Stomach (tissue), 9 donors: ENCODE results near the gene CDKL1. TPM values are rescaled to one million over a fixed set of nuclear protein-coding genes. Genes with fewer than 3 reads are reported as not detected.
A peak's percentile ranks its signal among the peaks of the same experiment; 100 is the strongest.
"Not testable (repeated sequence)": the region's sequence is repeated elsewhere in the genome, so short reads cannot be mapped to it uniquely, and the experiment has no call there.

ENCODE experiments used
- DNase-seq, 2 donors: peaks; one replicate each; pipeline versions ENCODE4 v3.0.0 to v3.0.0-alpha.2; 2013 to 2019
- H3K27ac ChIP-seq, 5 donors: fragments of 200-600 bp in 4 of 5; sonication (generic) in 4 of 5; one replicate each; pipeline ENCODE4 v1.5.1; 2013 to 2019; ENCODE audit warnings: mild to moderate bottlenecking in 1 of 5, moderate library complexity in 1 of 5
- H3K27me3 ChIP-seq, 3 donors: fragments of 200-600 bp; sonication (generic); one replicate each; pipeline ENCODE4 v1.5.1; 2017 to 2019; ENCODE audit warnings: mixed run types in 1 of 3
- H3K36me3 ChIP-seq, 4 donors: fragments of 200-600 bp; sonication (generic); 1 replicate in 3 of 4; 2 replicates in 1 of 4; pipeline ENCODE4 v1.5.1; 2016 to 2019
- H3K4me1 ChIP-seq, 4 donors: fragments of 200-600 bp; sonication (generic); one replicate each; pipeline ENCODE4 v1.5.1; 2016 to 2019
- H3K4me3 ChIP-seq, 4 donors: fragments of 200-600 bp; sonication (generic) in 3 of 4; one replicate each; pipeline ENCODE4 v1.5.1; 2016 to 2019; ENCODE audit warnings: mild to moderate bottlenecking in 1 of 4
- H3K9me3 ChIP-seq, 4 donors: fragments of 200-600 bp; sonication (generic); one replicate each; pipeline ENCODE4 v1.5.1; 2016 to 2019
- EP300 ChIP-seq: sonication (generic); formaldehyde crosslinking; IDR thresholded peaks from one replicate; pipeline ENCODE4 v1.6.1; 2017; ENCODE audit warnings: antibody characterized with exemption
- POLR2A ChIP-seq, 4 donors: fragments of 450-650 bp; IDR thresholded peaks; one replicate each; pipeline ENCODE4 v1.6.1; 2016; ENCODE audit warnings: antibody characterized with exemption in 4 of 4, control low read depth in 2 of 4, mild to moderate bottlenecking in 1 of 4, moderate library complexity in 1 of 4
- POLR2AphosphoS5 ChIP-seq, 3 donors: sonication (generic); formaldehyde crosslinking; IDR thresholded peaks; one replicate each; pipeline ENCODE4 v1.6.1; 2016; ENCODE audit warnings: antibody characterized with exemption in 3 of 3
- WGBS, 5 donors: extraction: QIAGEN DNeasy Blood & Tissue Kit in 3 of 5; methylation state at CpG; one replicate each; pipeline versions ENCODE4 v1.1.5 to v1.1.7; 2013 to 2018; 5-methylcytosine and 5-hydroxymethylcytosine counted together
- intact Hi-C: fragments of 100-400 bp; cut with DNase I; formaldehyde crosslinking; loops from one replicate; pipeline ENCODE4 v1.15.1; 2023; ENCODE audit warnings: low total_unique reads
- polyA plus RNA-seq, 3 donors: library from polyadenylated mRNA; stranded (reverse); fragments of 200-250 nt; gene quantifications; one replicate each; pipeline ENCODE4 v1.2.3, GENCODE V29; 2013
- total RNA-seq, 5 donors: library from RNA; depleted of rRNA; stranded (reverse); fragments of >200 nt; gene quantifications; one replicate each; pipeline versions ENCODE4 v1.1.0 to v1.2.3, GENCODE V29; 2014 to 2016
- TF ChIP-seq, protein P1 (sequence below), 7 experiments: fragments of 450-650 bp in 4 of 7; fragments of 200-600 bp in 3 of 7; sonication (generic) in 3 of 7; IDR thresholded peaks; one replicate each; pipeline ENCODE4 v1.5.1; 2016 to 2019; ENCODE audit warnings: antibody characterized with exemption in 7 of 7, control low read depth in 2 of 7, mild to moderate bottlenecking in 1 of 7
- donor health status: healthy with polysubstance abuse.
- donor health status: Bipolar disorder and iron deficiency.
- donor health status: healthy.

CDKL1 gene
- total and polyA plus RNA-seq, 8 donors: 0.61 to 174 (median 1.4) TPM; not detected in 1

DNA sequence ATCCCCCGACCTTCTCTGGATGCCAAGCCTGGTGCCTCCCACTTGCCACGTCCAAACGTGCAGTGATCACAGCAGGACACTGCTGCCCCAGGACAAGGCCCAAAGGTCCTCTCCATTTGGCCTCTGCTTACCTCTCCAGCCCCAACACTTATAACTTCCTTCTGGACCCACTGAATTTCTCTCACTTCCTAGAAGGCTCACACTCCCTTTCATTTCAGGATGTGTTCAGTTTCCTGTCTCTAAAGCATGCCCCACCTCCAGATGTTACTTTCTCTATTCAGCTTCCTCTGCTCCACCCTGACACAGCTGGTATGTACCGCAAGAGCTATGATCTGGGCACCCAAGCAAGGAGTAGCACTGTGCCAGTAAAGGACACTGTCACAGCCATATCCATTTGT lies 33.0 kb downstream of the CDKL1 start:
- Histone ChIP-seq H3K9me3 (no peaks in the 10 kb centered on the region), H3K4me1 (peaks cover 7 to 45% (median 29%) of the 10 kb centered on the region in 4 donors), H3K27ac (peak overlapping the region; percentile 61 to 84 (median 72)), H3K4me3 (peak overlapping the region; percentile 14 to 31 (median 20)), H3K36me3 (no peaks in the 10 kb centered on the region), H3K27me3 (no peaks in the 10 kb centered on the region)
- DNase-seq: peak in 1 of 2 donors; percentile 70
- WGBS, 5 donors: 43 to 52% (median 47%) methylated on average over 4 of the region's 4 CpGs
- intact Hi-C loops: no loop called here
- TF ChIP-seq POLR2AphosphoS5 (IDR thresholded peaks at IDR 0.05): no peak
- TF ChIP-seq EP300: no peak
- TF ChIP-seq, protein P1, sequence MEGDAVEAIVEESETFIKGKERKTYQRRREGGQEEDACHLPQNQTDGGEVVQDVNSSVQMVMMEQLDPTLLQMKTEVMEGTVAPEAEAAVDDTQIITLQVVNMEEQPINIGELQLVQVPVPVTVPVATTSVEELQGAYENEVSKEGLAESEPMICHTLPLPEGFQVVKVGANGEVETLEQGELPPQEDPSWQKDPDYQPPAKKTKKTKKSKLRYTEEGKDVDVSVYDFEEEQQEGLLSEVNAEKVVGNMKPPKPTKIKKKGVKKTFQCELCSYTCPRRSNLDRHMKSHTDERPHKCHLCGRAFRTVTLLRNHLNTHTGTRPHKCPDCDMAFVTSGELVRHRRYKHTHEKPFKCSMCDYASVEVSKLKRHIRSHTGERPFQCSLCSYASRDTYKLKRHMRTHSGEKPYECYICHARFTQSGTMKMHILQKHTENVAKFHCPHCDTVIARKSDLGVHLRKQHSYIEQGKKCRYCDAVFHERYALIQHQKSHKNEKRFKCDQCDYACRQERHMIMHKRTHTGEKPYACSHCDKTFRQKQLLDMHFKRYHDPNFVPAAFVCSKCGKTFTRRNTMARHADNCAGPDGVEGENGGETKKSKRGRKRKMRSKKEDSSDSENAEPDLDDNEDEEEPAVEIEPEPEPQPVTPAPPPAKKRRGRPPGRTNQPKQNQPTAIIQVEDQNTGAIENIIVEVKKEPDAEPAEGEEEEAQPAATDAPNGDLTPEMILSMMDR (IDR thresholded peaks at IDR 0.05): no peak
- no peak for TF ChIP-seq POLR2A (IDR thresholded peaks at IDR 0.05)

DNA sequence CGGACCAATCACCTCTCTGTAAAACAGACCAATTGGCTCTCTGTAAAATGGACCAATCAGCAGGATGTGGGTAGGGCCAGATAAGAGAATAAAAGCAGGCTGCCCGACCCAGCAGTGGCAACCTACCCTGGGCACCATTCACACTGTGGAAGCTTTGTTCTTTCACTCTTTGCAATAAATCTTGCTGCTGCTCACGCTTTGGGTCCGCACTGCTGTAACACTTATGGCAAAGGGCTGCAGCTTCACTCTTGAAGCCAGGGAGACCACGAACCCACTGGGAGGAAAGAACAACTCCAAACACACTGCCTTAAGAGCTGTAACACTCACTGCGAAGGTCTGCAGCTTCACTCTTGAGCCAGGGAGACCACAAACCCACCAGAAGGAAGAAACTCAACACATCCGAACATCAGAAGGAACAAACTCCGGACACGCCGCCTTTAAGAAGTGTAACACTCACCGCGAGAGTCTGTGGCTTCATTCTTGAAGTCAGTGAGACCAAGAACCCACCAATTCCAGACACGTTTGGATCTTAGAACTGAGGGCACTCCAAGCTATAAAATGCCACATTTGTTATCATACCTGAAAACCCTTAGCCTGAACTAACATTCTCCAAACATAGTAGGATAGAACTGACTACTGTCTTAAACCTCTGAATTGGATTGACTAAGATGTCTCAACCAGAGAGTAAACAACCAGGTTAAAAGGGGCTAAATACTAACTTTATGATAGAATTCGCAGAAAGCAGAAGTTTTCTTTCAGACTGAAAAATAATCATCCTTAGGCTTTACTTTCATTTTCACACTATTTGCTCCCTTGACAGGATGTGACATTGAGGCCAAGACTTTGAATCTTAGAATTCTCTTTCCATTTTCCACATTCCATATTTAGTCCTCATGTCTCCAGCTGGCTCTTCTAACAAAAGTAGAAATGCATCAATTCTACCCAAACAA lies 33.6 kb downstream of the CDKL1 start:
- peaks cover 0 to under 1% (median 0%) of the 10 kb centered on the region in 4 donors for H3K36me3 ChIP-seq
- intact Hi-C loops: no loop called here
- H3K4me3 ChIP-seq: peak overlapping the region; percentile 14 to 31 (median 20)
- DNase-seq: peak in 1 of 2 donors; percentile 38
- H3K27ac ChIP-seq: peak overlapping the region; percentile 61 to 84 (median 72)
- H3K9me3 ChIP-seq: no peaks in the 10 kb centered on the region
- TF ChIP-seq EP300 (no peak), POLR2A (IDR thresholded peaks at IDR 0.05) (no peak), POLR2AphosphoS5 (IDR thresholded peaks at IDR 0.05) (no peak)
- TF ChIP-seq, protein P1 (IDR thresholded peaks at IDR 0.05): no peak
- no peaks in the 10 kb centered on the region for H3K27me3 ChIP-seq
- peaks cover 7 to 45% (median 29%) of the 10 kb centered on the region in 4 donors for H3K4me1 ChIP-seq
- 71 to 81% (median 78%) methylated on average over 13 to 14 of the region's 14 CpGs for WGBS, 5 donors

DNA sequence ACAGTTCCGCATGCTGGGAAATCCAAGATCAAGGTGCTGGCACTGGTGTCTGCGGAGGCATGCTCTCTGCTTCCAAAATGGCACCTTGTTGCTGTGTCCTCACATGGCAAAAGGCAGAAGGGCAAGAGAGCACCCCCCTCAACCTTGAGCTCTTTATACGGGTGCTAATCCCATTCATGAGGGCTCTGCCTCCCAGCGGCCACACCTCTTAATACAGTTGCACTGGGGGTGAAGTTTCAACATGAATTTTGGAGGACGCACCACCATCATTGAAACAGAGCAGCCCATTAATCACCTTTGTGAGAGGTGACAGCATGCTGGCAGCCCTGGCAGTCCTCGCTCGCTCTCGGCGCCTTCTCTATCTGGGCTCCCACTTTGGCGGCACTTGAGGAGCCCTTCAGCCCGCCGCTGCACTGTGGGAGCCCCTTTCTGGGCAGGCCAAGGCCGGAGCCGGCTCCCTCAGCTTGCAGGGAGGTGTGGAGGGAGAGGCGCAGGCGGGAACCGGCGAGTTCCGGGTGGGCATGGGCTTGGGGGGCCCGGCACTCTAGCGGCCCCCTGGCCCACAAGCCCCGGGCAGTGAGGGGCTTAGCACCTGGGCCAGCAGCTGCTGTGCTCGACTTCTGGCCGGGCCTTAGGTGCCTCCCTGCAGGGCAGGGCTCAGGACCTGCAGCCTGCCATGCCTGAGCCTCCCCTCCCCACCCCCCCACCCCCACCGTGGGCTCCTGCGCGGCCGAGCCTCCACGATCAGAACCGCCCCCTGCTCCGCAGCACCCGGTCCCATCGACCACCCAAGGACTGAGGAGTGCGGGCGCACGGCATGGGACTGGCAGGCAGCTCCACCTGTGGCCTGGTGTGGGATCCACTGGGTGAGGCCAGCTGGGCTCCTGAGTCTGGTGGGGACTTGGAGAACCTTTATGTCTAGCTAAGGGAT lies 34.9 kb downstream of the CDKL1 start:
- Histone ChIP-seq H3K27ac (peak overlapping the region in 2 of 5 donors; percentile 25), H3K4me1 (peaks cover 7 to 45% (median 29%) of the 10 kb centered on the region in 4 donors)
- intact Hi-C loops, H3K36me3 ChIP-seq, H3K27me3 ChIP-seq, DNase-seq, H3K4me3 ChIP-seq, H3K9me3 ChIP-seq: not testable (repeated sequence)
- 94 to 99% (median 96%) methylated on average over 16 to 36 of the region's 36 CpGs for WGBS, 5 donors

DNA sequence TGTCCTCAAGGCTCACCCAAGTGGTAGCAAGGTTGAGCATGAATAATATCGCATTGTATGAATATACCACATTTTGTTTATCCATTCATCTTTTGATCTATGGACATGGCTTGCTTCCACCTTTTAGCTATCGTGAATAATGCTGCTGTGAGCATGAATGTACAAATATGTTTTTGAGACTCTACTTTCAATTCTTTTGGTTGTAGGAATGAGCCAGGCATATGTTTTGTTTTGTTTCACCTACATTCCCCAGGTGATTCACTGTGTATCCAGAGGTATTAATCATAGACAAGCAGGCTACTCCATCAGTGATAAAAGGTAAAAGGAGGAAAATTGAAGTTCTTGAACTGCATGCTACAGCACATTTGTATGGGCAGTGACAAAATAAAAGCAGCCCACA lies 35.8 kb downstream of the CDKL1 start:
- intact Hi-C loops: no loop called here
- Histone ChIP-seq H3K4me3 (no peak overlapping the region), H3K27ac (peak overlapping the region in 2 of 5 donors; percentile 4 to 33), H3K4me1 (peaks cover 7 to 40% (median 29%) of the 10 kb centered on the region in 4 donors), H3K36me3 (peaks cover 0 to 5% (median 1%) of the 10 kb centered on the region in 4 donors), H3K9me3 (no peaks in the 10 kb centered on the region), H3K27me3 (no peaks in the 10 kb centered on the region)
- TF ChIP-seq POLR2AphosphoS5 (IDR thresholded peaks at IDR 0.05) (no peak), EP300 (no peak), POLR2A (IDR thresholded peaks at IDR 0.05) (no peak)
- TF ChIP-seq, protein P1 (IDR thresholded peaks at IDR 0.05): no peak
- DNase-seq: no peak
- 48 to 68% (median 57%) methylated on average over 2 of the region's 2 CpGs for whole genome bisulfite sequencing, 5 donors
